K562 (cell line): Measurements from ENCODE around the gene GATA1. TPM values are rescaled to one million over a fixed set of nuclear protein-coding genes. Genes with fewer than 3 reads are reported as not detected.

Source experiments
- ARID3A ChIP-seq: IDR thresholded peaks from 2 replicates; pipeline ENCODE4 v1.6.1; 2012; ENCODE audit warnings: low read depth, low read length, improper control_type of control experiment, borderline replicate concordance
- ATF1 ChIP-seq, 2 experiments: fragments of 450-650 bp in 1 of 2; IDR thresholded peaks; 2 replicates each; pipeline ENCODE4 v1.6.1; 2016; ENCODE audit warnings: missing compliant biosample characterization in 1 of 2, missing genetic modification characterization in 1 of 2
- COPS2 ChIP-seq: fragments of 450-650 bp; conservative IDR thresholded peaks from 2 replicates; pipeline ENCODE4 v1.6.1; 2016; ENCODE audit warnings: mild to moderate bottlenecking, moderate library complexity
- DPF2 ChIP-seq: fragments of 450-650 bp; IDR thresholded peaks from 2 replicates; pipeline ENCODE4 v1.6.1; 2016
- ERF ChIP-seq: fragments of 450-650 bp; formaldehyde crosslinking; IDR thresholded peaks from 2 replicates; pipeline ENCODE4 v1.4.0; 2020; ENCODE audit warnings: mild to moderate bottlenecking, mixed read lengths
- GTF2A2 ChIP-seq: IDR thresholded peaks from 2 replicates; pipeline ENCODE4 v1.6.1; 2016; ENCODE audit warnings: mild to moderate bottlenecking, missing genetic modification characterization, missing compliant biosample characterization
- KLF16 ChIP-seq: IDR thresholded peaks from 2 replicates; pipeline ENCODE4 v1.6.1; 2016; ENCODE audit warnings: antibody characterized with exemption
- MIER1 ChIP-seq: fragments of 450-650 bp; IDR thresholded peaks from 2 replicates; pipeline ENCODE4 v1.6.1; 2016; ENCODE audit warnings: antibody characterized with exemption, mild to moderate bottlenecking, low read depth
- NCOA2 ChIP-seq, 2 experiments: fragments of 450-650 bp; IDR thresholded peaks; 2 replicates each; pipeline ENCODE4 v1.6.1; 2018; ENCODE audit warnings: mild to moderate bottlenecking in 2 of 2, moderate library complexity in 1 of 2; ENCODE audit not compliant: partially characterized antibody in 2 of 2
- NCOR1 ChIP-seq: fragments of 450-650 bp; IDR thresholded peaks from 2 replicates; pipeline ENCODE4 v1.6.1; 2016; ENCODE audit warnings: mild to moderate bottlenecking, moderate library complexity
- NFATC3 ChIP-seq: fragments of 450-650 bp; IDR thresholded peaks from 2 replicates; pipeline ENCODE4 v1.6.1; 2017; ENCODE audit warnings: mild to moderate bottlenecking
- NFRKB ChIP-seq: fragments of 450-650 bp; IDR thresholded peaks from 2 replicates; pipeline ENCODE4 v1.6.1; 2016; ENCODE audit warnings: low read depth
- NR4A1 ChIP-seq, 2 experiments: fragments of 250-450 bp in 1 of 2; fragments of 450-650 bp in 1 of 2; sonication (Bioruptor Pico) in 1 of 2; IDR thresholded peaks; 2 replicates each; pipeline versions ENCODE4 v1.4.0 to v1.6.1; 2016 to 2020; ENCODE audit warnings: mild to moderate bottlenecking in 2 of 2, missing compliant biosample characterization in 1 of 2, missing genetic modification characterization in 1 of 2, moderate library complexity in 1 of 2
- OTX1 ChIP-seq: fragments of 450-650 bp; formaldehyde crosslinking; IDR thresholded peaks from 2 replicates; pipeline ENCODE4 v1.4.0; 2022; ENCODE audit warnings: mild to moderate bottlenecking
- PBX2 ChIP-seq, 2 experiments: IDR thresholded peaks in 1 of 2; conservative IDR thresholded peaks in 1 of 2; 2 replicates each; pipeline ENCODE4 v1.6.1; 2016; ENCODE audit warnings: low read depth in 2 of 2, mild to moderate bottlenecking in 1 of 2, missing compliant biosample characterization in 1 of 2, missing genetic modification characterization in 1 of 2, moderate library complexity in 1 of 2
- PHTF2 ChIP-seq: fragments of 250-450 bp; sonication (Bioruptor Pico); IDR thresholded peaks from 2 replicates; pipeline ENCODE4 v1.5.0; 2021; ENCODE audit warnings: mild to moderate bottlenecking
- POLR2A ChIP-seq: fragments of 450-650 bp; conservative IDR thresholded peaks from 2 replicates; pipeline ENCODE4 v1.6.1; 2016
- RUNX1 ChIP-seq: sonication (generic); IDR thresholded peaks from 2 replicates; pipeline ENCODE4 v1.6.1; 2016; ENCODE audit warnings: antibody characterized with exemption, low read depth
- SOX6 ChIP-seq: fragments of 450-650 bp; IDR thresholded peaks from 2 replicates; pipeline ENCODE4 v1.6.1; 2014; ENCODE audit warnings: mild to moderate bottlenecking
- TCF7 ChIP-seq: sonication (generic); IDR thresholded peaks from 2 replicates; pipeline ENCODE4 v1.6.1; 2016; ENCODE audit warnings: antibody characterized with exemption, borderline replicate concordance
- THAP12 ChIP-seq: fragments of 250-450 bp; sonication (Bioruptor Pico); IDR thresholded peaks from 2 replicates; pipeline ENCODE4 v1.9.0; 2021; ENCODE audit warnings: mild to moderate bottlenecking, inconsistent platforms
- ZNF143 ChIP-seq: sonication (generic); formaldehyde crosslinking; IDR thresholded peaks from 2 replicates; pipeline ENCODE4 v1.9.0; 2022; ENCODE audit warnings: mild to moderate bottlenecking, missing genetic modification reagents
- ZNF511 ChIP-seq: sonication (generic); formaldehyde crosslinking; IDR thresholded peaks from 2 replicates; pipeline ENCODE4 v1.8.0; 2022; ENCODE audit warnings: mild to moderate bottlenecking, missing genetic modification reagents
- polyA plus RNA-seq, 8 experiments: library from polyadenylated mRNA; depleted of rRNA in 4 of 8; stranded (reverse) in 5 of 8; unstranded in 3 of 8; fragments of >200 nt; fragmentation: Nextera tagmentation in 2 of 8; fragmentation: Illumina TruSeq in 1 of 8; extraction: Ambion mirVana in 2 of 8; extraction: Trizol in 1 of 8; gene quantifications; 2 replicates each; pipeline versions ENCODE4 v1.2.1 to v1.2.3, GENCODE V29; 2011 to 2014; ENCODE audit warnings: inconsistent platforms in 1 of 8, missing spikeins in 1 of 8
- total RNA-seq, 7 experiments: library from RNA; depleted of rRNA in 6 of 7; stranded (reverse); fragments of >200 nt in 6 of 7; fragmentation: Illumina TruSeq in 2 of 7; extraction: Trizol in 2 of 7; gene quantifications; 2 replicates each; pipeline versions ENCODE4 v1.2.1 to v1.2.3, GENCODE V29; 2011 to 2021; ENCODE audit warnings: low replicate concordance in 1 of 7

Gene GATA1
- total and polyA plus RNA-seq, 9 of the 15 experiments (the other 6 are each of a cell fraction or from before 2014, with no cell fraction given), result 11.9 to 291 (median 116) TPM

GRCh38 chrX:48737213-48737938, 49.0 kb upstream of the GATA1 start (continued):
- TF ChIP-seq THAP12 (no peak), ATF1 (CRISPR knock-in tag; IDR thresholded peaks at IDR 0.05) (no peak), ATF1 (tag; IDR thresholded peaks at IDR 0.05) (peak; percentile 76), NFRKB (peak; percentile 44; the same call in 1 of the 2 replicates), NCOR1 (peak; percentile 47; the same call in 1 of the 2 replicates), POLR2A (peak; percentile 86), SOX6 (peak; percentile 10; the same call in 1 of the 2 replicates), ZNF143 (CRISPR knock-in tag) (no peak), NFATC3 (no peak), MIER1 (peak; percentile 38; the same call in 1 of the 2 replicates), ARID3A (0 out of 2 replicates have a peak, but pooled peaks have one; percentile 18), PHTF2 (no peak), NR4A1 (CRISPR knock-in tag; IDR thresholded peaks at IDR 0.05) (no peak), NR4A1 (tag; IDR thresholded peaks at IDR 0.05) (no peak), KLF16 (no peak), GTF2A2 (tag) (no peak), RUNX1 (no peak), COPS2 (no peak), NCOA2 (IDR thresholded peaks at IDR 0.05; ENCODE audit: partially characterized antibody in 2 of 2) (no peak), DPF2 (peak; percentile 28; the same call in 1 of the 2 replicates), PBX2 (CRISPR knock-in tag; IDR thresholded peaks at IDR 0.05; ENCODE audit: low read depth) (no peak), PBX2 (tag; conservative IDR thresholded peaks at IDR 0.05; ENCODE audit: low read depth) (no peak), ZNF511 (no peak), ERF (CRISPR knock-in tag) (0 out of 2 replicates have a peak, but pooled peaks have one; percentile 47), OTX1 (CRISPR knock-in tag) (no peak), TCF7 (no peak)
